ENCODE measurements around the gene KCNK5. TPM values are rescaled to one million over a fixed set of nuclear protein-coding genes. Genes with fewer than 3 reads are reported as not detected.
A peak's percentile ranks its signal among the peaks of the same experiment; 100 is the strongest.

The KCNK5 gene
- total and polyA plus RNA-seq, 4 donors, result 3.7 to 19.1 (median 7.5) TPM

DNA sequence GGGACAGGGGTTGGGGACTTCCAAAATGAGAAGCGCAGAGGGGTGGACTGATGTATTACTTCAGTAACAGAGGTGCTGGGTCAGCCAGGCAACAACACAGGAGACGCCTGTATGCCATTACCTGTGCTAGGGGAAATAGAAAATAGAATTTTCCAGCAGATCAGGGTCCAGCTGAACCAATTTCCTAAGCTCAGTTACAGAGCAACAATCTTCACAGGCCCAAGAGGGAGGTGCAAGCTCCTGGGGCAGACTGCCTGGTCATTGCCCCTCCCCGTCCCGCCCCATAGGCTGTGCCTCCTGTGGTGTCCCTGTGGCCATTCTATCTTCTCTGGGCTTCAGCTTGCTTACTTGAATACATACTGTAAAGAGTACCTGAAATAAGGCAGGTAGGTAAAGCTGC is 3.7 kb downstream of the KCNK5 start (continued):
- TF ChIP-seq, protein P1, sequence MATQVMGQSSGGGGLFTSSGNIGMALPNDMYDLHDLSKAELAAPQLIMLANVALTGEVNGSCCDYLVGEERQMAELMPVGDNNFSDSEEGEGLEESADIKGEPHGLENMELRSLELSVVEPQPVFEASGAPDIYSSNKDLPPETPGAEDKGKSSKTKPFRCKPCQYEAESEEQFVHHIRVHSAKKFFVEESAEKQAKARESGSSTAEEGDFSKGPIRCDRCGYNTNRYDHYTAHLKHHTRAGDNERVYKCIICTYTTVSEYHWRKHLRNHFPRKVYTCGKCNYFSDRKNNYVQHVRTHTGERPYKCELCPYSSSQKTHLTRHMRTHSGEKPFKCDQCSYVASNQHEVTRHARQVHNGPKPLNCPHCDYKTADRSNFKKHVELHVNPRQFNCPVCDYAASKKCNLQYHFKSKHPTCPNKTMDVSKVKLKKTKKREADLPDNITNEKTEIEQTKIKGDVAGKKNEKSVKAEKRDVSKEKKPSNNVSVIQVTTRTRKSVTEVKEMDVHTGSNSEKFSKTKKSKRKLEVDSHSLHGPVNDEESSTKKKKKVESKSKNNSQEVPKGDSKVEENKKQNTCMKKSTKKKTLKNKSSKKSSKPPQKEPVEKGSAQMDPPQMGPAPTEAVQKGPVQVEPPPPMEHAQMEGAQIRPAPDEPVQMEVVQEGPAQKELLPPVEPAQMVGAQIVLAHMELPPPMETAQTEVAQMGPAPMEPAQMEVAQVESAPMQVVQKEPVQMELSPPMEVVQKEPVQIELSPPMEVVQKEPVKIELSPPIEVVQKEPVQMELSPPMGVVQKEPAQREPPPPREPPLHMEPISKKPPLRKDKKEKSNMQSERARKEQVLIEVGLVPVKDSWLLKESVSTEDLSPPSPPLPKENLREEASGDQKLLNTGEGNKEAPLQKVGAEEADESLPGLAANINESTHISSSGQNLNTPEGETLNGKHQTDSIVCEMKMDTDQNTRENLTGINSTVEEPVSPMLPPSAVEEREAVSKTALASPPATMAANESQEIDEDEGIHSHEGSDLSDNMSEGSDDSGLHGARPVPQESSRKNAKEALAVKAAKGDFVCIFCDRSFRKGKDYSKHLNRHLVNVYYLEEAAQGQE (IDR thresholded peaks at IDR 0.05), result peak; percentile 21

DNA sequence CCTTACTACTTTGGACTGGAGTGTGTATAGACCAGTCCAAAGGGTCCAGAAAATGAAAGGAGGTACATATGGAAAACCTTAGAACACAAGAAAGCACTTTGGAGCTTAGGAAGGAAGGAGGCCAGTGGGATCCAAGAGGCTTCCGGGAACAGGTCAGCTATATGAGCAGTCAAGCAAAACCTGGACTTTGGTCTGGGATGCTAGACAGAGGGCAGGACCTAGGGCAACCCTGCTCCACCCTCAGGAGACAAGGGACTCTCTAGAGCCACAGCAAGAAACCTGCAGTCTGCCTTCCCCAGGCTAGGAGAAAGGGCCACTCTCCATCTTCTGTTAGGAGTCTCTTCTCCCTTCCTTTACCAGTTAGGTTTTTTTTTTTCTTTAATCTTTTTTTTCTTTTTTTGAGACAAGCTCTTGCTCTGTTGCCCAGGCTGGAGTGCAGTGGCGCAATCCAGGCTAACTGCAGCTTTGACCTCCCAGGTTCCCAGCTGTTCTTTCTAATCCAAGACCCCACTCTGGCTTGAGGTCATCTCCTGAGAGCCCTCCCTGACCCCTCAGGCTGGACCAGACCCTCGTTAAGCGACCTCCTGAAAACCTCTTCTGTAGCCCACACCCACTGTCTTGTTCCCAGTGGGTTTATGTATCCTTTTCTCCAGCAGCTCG is 4.6 kb downstream of the KCNK5 start:
- TF ChIP-seq RAD21 (IDR thresholded peaks at IDR 0.05) (no peak), RXRA (IDR thresholded peaks at IDR 0.05) (peak; percentile 76 to 87), NR2F2 (IDR thresholded peaks at IDR 0.05) (peak; percentile 54), JUND (IDR thresholded peaks at IDR 0.05) (peak in 1 of 2 donors; percentile 63), TAF1 (conservative IDR thresholded peaks at IDR 0.05) (no peak), HNF4A (conservative IDR thresholded peaks at IDR 0.05) (peak; percentile 94 to 95), FOXA1 (IDR thresholded peaks at IDR 0.05) (no peak), GABPA (IDR thresholded peaks at IDR 0.05 in 1 of 2, conservative IDR thresholded peaks at IDR 0.05 in 1 of 2) (no peak), YY1 (IDR thresholded peaks at IDR 0.05) (no peak), SP1 (IDR thresholded peaks at IDR 0.05) (peak; percentile 76), EGR1 (IDR thresholded peaks at IDR 0.05; ENCODE audit: low read depth in 2 of 2) (peak in 1 of 2 donors; percentile 40), HNF4G (IDR thresholded peaks at IDR 0.05) (peak; percentile 66)
- TF ChIP-seq, protein P2, sequence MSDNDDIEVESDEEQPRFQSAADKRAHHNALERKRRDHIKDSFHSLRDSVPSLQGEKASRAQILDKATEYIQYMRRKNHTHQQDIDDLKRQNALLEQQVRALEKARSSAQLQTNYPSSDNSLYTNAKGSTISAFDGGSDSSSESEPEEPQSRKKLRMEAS (IDR thresholded peaks at IDR 0.05), result peak; percentile 42
- TF ChIP-seq, protein P3, sequence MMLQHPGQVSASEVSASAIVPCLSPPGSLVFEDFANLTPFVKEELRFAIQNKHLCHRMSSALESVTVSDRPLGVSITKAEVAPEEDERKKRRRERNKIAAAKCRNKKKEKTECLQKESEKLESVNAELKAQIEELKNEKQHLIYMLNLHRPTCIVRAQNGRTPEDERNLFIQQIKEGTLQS (IDR thresholded peaks at IDR 0.05), result peak; percentile 16
- TF ChIP-seq, protein P4, sequence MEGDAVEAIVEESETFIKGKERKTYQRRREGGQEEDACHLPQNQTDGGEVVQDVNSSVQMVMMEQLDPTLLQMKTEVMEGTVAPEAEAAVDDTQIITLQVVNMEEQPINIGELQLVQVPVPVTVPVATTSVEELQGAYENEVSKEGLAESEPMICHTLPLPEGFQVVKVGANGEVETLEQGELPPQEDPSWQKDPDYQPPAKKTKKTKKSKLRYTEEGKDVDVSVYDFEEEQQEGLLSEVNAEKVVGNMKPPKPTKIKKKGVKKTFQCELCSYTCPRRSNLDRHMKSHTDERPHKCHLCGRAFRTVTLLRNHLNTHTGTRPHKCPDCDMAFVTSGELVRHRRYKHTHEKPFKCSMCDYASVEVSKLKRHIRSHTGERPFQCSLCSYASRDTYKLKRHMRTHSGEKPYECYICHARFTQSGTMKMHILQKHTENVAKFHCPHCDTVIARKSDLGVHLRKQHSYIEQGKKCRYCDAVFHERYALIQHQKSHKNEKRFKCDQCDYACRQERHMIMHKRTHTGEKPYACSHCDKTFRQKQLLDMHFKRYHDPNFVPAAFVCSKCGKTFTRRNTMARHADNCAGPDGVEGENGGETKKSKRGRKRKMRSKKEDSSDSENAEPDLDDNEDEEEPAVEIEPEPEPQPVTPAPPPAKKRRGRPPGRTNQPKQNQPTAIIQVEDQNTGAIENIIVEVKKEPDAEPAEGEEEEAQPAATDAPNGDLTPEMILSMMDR (IDR thresholded peaks at IDR 0.05; ENCODE audit: low read depth, low read length, missing input control), result no peak
- TF ChIP-seq, protein P5, sequence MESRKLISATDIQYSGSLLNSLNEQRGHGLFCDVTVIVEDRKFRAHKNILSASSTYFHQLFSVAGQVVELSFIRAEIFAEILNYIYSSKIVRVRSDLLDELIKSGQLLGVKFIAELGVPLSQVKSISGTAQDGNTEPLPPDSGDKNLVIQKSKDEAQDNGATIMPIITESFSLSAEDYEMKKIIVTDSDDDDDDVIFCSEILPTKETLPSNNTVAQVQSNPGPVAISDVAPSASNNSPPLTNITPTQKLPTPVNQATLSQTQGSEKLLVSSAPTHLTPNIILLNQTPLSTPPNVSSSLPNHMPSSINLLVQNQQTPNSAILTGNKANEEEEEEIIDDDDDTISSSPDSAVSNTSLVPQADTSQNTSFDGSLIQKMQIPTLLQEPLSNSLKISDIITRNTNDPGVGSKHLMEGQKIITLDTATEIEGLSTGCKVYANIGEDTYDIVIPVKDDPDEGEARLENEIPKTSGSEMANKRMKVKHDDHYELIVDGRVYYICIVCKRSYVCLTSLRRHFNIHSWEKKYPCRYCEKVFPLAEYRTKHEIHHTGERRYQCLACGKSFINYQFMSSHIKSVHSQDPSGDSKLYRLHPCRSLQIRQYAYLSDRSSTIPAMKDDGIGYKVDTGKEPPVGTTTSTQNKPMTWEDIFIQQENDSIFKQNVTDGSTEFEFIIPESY (IDR thresholded peaks at IDR 0.05), result no peak
- TF ChIP-seq, protein P1 (IDR thresholded peaks at IDR 0.05), result no peak
- Histone ChIP-seq H3K4me3 (ENCODE audit: low read depth in 1 of 3, low read length in 3 of 3) (no peak overlapping the region), H3K36me3 (ENCODE audit: control insufficient read depth in 4 of 4, insufficient read depth in 3 of 4, low read depth in 1 of 4, low read length in 3 of 4) (peaks cover 0 to 6% (median 0%) of the 10 kb centered on the region in 4 donors), H3K27me3 (ENCODE audit: control insufficient read depth in 4 of 4, insufficient read depth in 4 of 4, low read length in 3 of 4) (no peaks in the 10 kb centered on the region), H3K4me1 (ENCODE audit: control insufficient read depth in 4 of 4, insufficient read depth in 4 of 4, low read length in 3 of 4) (peaks cover 12 to 86% (median 74%) of the 10 kb centered on the region in 4 donors), H3K9me3 (ENCODE audit: control insufficient read depth in 4 of 4, low read length in 3 of 4) (no peaks in the 10 kb centered on the region), H3K27ac (ENCODE audit: low read depth in 1 of 2, low read length in 2 of 2) (peak overlapping the region; percentile 72 to 91), H3K9ac (ENCODE audit: low read depth in 1 of 2, low read length in 2 of 2) (no peak overlapping the region)
- WGBS, result 48% methylated on average over 5 of the region's 5 CpGs
- no peak for DNase-seq (ENCODE audit: low spot score)
